A549 (cell line): ENCODE measurements around the gene ENTPD6.

Experiments used
- CTCF ChIP-seq: fragments of >200 bp; sonication (Bioruptor Twin); formaldehyde crosslinking; IDR thresholded peaks from 3 replicates; pipeline ENCODE4 v1.5.1; 2016
- ELK1 ChIP-seq: fragments of 150-350 bp; IDR thresholded peaks from 2 replicates; pipeline ENCODE4 v1.6.1; 2014; ENCODE audit warnings: low read depth, mild to moderate bottlenecking, low read length
- EP300 ChIP-seq, 2 experiments: fragments of >200 bp; sonication (Bioruptor Twin); formaldehyde crosslinking; IDR thresholded peaks; 2 replicates in 1 of 2; 3 replicates in 1 of 2; pipeline ENCODE4 v1.6.1; 2016 to 2017
- ESRRA ChIP-seq: fragments of 150-350 bp; IDR thresholded peaks from 2 replicates; pipeline ENCODE4 v1.6.1; 2014; ENCODE audit warnings: mild to moderate bottlenecking, low read length, borderline replicate concordance
- HMGXB4 ChIP-seq: fragments of 250-450 bp; sonication (Bioruptor Pico); IDR thresholded peaks from 2 replicates; pipeline ENCODE4 v1.5.0; 2021; ENCODE audit warnings: mild to moderate bottlenecking, moderate library complexity, borderline replicate concordance
- NR3C1 ChIP-seq: fragments of >200 bp; sonication (Bioruptor Twin); formaldehyde crosslinking; IDR thresholded peaks from 3 replicates; pipeline ENCODE4 v1.6.1; 2017
- RAD21 ChIP-seq, 2 experiments: fragments of >200 bp in 1 of 2; sonication (Bioruptor Twin) in 1 of 2; formaldehyde crosslinking in 1 of 2; IDR thresholded peaks in 1 of 2; conservative IDR thresholded peaks in 1 of 2; 2 replicates in 1 of 2; 3 replicates in 1 of 2; pipeline ENCODE4 v1.6.1; 2012 to 2018; ENCODE audit warnings: inconsistent platforms in 1 of 2
- RCOR1 ChIP-seq: fragments of 150-350 bp; IDR thresholded peaks from 2 replicates; pipeline ENCODE4 v1.6.1; 2014; ENCODE audit warnings: antibody characterized with exemption, low read length, low read depth

GRCh38 chr20:25207149-25207959, 11.8 kb downstream of the ENTPD6 start:
- no peak for TF ChIP-seq RCOR1
- TF ChIP-seq CTCF = no peak
- no peak for TF ChIP-seq ELK1
- no peak for TF ChIP-seq HMGXB4 (CRISPR knock-in tag)
- TF ChIP-seq ESRRA = no peak
- no peak for TF ChIP-seq RAD21 (conservative IDR thresholded peaks at IDR 0.05 in 1 of 2, IDR thresholded peaks at IDR 0.05 in 1 of 2)
- no peak for TF ChIP-seq EP300 (IDR thresholded peaks at IDR 0.05)
- TF ChIP-seq NR3C1 = no peak
